IPS-18a (cell line): Measurements from ENCODE around the gene TBC1D22B.

ENCODE experiments used
- H3K27ac ChIP-seq: one replicate; pipeline ENCODE4 v1.5.1; 2013; ENCODE audit warnings: low read length
- H3K27me3 ChIP-seq: one replicate; pipeline ENCODE4 v1.6.1; 2013; ENCODE audit warnings: mild to moderate bottlenecking, low read length; ENCODE audit not compliant: control insufficient read depth, insufficient read depth
- H3K36me3 ChIP-seq: one replicate; pipeline ENCODE4 v1.6.1; 2013; ENCODE audit warnings: low read depth, low read length; ENCODE audit not compliant: control insufficient read depth
- H3K4me1 ChIP-seq: one replicate; pipeline ENCODE4 v1.6.1; 2013; ENCODE audit warnings: low read depth, low read length; ENCODE audit not compliant: control insufficient read depth
- H3K4me3 ChIP-seq: one replicate; pipeline ENCODE4 v1.5.1; 2013; ENCODE audit warnings: low read length
- H3K9ac ChIP-seq: one replicate; pipeline ENCODE4 v1.6.1; 2013; ENCODE audit warnings: mild to moderate bottlenecking, low read length, moderate library complexity
- H3K9me3 ChIP-seq: one replicate; pipeline ENCODE4 v1.6.1; 2013; ENCODE audit warnings: low read depth, low read length; ENCODE audit not compliant: control insufficient read depth

Gene TBC1D22B

GRCh38 chr6:37257634-37258404 is at the start of gene TBC1D22B, which contains the start of gene TMEM217:
Gene TBC1D22B (plus strand): TSS chr6:37257772. CDS start chr6:37257918, 146 bp downstream.
Gene TMEM217 (minus strand): TSS chr6:37258144. CDS start chr6:37219030, 39,114 bp downstream.
- Histone ChIP-seq H3K9me3 (no peaks in the 10 kb centered on the region), H3K36me3 (no peaks in the 10 kb centered on the region), H3K27me3 (no peaks in the 10 kb centered on the region), H3K27ac (peak within 1 kb of the TSS; percentile 90), H3K4me3 (peak within 1 kb of the TSS; percentile 94), H3K9ac (peak within 1 kb of the TSS; percentile 92), H3K4me1 (no peaks in the 10 kb centered on the region)

GRCh38 chr6:37207903-37208456 is 49.6 kb upstream of the TBC1D22B start:
- Histone ChIP-seq H3K27me3 (no peaks in the 10 kb centered on the region), H3K9ac (no peak overlapping the region), H3K27ac (no peak overlapping the region), H3K4me3 (no peak overlapping the region), H3K36me3 (no peaks in the 10 kb centered on the region), H3K9me3 (no peaks in the 10 kb centered on the region), H3K4me1 (no peaks in the 10 kb centered on the region)

- no peaks in the 10 kb centered on the region for H3K36me3 ChIP-seq
- no peaks in the 10 kb centered on the region for H3K9me3 ChIP-seq
- H3K27ac ChIP-seq = no peak overlapping the region
- H3K9ac ChIP-seq = no peak overlapping the region
- H3K27me3 ChIP-seq = no peaks in the 10 kb centered on the region
- H3K4me3 ChIP-seq = no peak overlapping the region
- no peaks in the 10 kb centered on the region for H3K4me1 ChIP-seq
These were observed 48.8 kb upstream of the TBC1D22B start for GRCh38 chr6:37208793-37209192.

- H3K9ac ChIP-seq = no peak overlapping the region
- no peak overlapping the region for H3K27ac ChIP-seq
- H3K36me3 ChIP-seq = no peaks in the 10 kb centered on the region
- H3K9me3 ChIP-seq = no peaks in the 10 kb centered on the region
- H3K4me3 ChIP-seq = no peak overlapping the region
- no peaks in the 10 kb centered on the region for H3K27me3 ChIP-seq
- H3K4me1 ChIP-seq = no peaks in the 10 kb centered on the region
These were observed 47.9 kb upstream of the TBC1D22B start for GRCh38 chr6:37209461-37210205.

GRCh38 chr6:37210313-37210968 is 47.1 kb upstream of the TBC1D22B start:
- Histone ChIP-seq H3K9me3 (no peaks in the 10 kb centered on the region), H3K27me3 (no peaks in the 10 kb centered on the region), H3K9ac (no peak overlapping the region), H3K4me3 (no peak overlapping the region), H3K27ac (no peak overlapping the region), H3K4me1 (no peaks in the 10 kb centered on the region), H3K36me3 (no peaks in the 10 kb centered on the region)

GRCh38 chr6:37212268-37212667 is 45.3 kb upstream of the TBC1D22B start:
- no peak overlapping the region for H3K4me3 ChIP-seq
- H3K9ac ChIP-seq = no peak overlapping the region
- no peaks in the 10 kb centered on the region for H3K36me3 ChIP-seq
- H3K27ac ChIP-seq = no peak overlapping the region
- no peaks in the 10 kb centered on the region for H3K4me1 ChIP-seq
- H3K9me3 ChIP-seq = no peaks in the 10 kb centered on the region
- H3K27me3 ChIP-seq = no peaks in the 10 kb centered on the region

- Histone ChIP-seq H3K4me1 (peaks cover 9% of the 10 kb centered on the region), H3K36me3 (no peaks in the 10 kb centered on the region), H3K27me3 (no peaks in the 10 kb centered on the region), H3K9ac (no peak overlapping the region), H3K9me3 (no peaks in the 10 kb centered on the region), H3K4me3 (no peak overlapping the region), H3K27ac (no peak overlapping the region)
These were observed 39.5 kb upstream of the TBC1D22B start for GRCh38 chr6:37218061-37218460.

GRCh38 chr6:37218511-37218910 is 39.1 kb upstream of the TBC1D22B start:
- Histone ChIP-seq H3K9ac (no peak overlapping the region), H3K9me3 (no peaks in the 10 kb centered on the region), H3K27me3 (no peaks in the 10 kb centered on the region), H3K27ac (no peak overlapping the region), H3K4me1 (peaks cover 10% of the 10 kb centered on the region), H3K36me3 (no peaks in the 10 kb centered on the region), H3K4me3 (no peak overlapping the region)

GRCh38 chr6:37221585-37222124 is 35.9 kb upstream of the TBC1D22B start:
- Histone ChIP-seq H3K36me3 (no peaks in the 10 kb centered on the region), H3K27ac (no peak overlapping the region), H3K4me1 (peaks cover 10% of the 10 kb centered on the region), H3K9me3 (no peaks in the 10 kb centered on the region), H3K9ac (peak overlapping the region; percentile 3), H3K4me3 (peak overlapping the region; percentile 61), H3K27me3 (no peaks in the 10 kb centered on the region)

- H3K27me3 ChIP-seq = no peaks in the 10 kb centered on the region
- H3K36me3 ChIP-seq = no peaks in the 10 kb centered on the region
- H3K4me1 ChIP-seq = peaks cover 10% of the 10 kb centered on the region
- H3K4me3 ChIP-seq = peak overlapping the region; percentile 61
- H3K9ac ChIP-seq = peak overlapping the region; percentile 3
- no peaks in the 10 kb centered on the region for H3K9me3 ChIP-seq
- H3K27ac ChIP-seq = no peak overlapping the region
These were observed 35.2 kb upstream of the TBC1D22B start for GRCh38 chr6:37222125-37222967.
